Measurements from ENCODE around the gene ELMOD1.

Gene ELMOD1

GRCh38 chr11:107683807-107684206 lies 92.9 kb downstream of the ELMOD1 start:
- no peak for DNase-seq

GRCh38 chr11:107688322-107688918 lies 97.5 kb downstream of the ELMOD1 start:
- DNase-seq, result no peak

GRCh38 chr11:107689317-107690202 lies 98.6 kb downstream of the ELMOD1 start:
- DNase-seq, result peak in 44 of 58 donors; percentile 5 to 79 (median 36)

- no peak for DNase-seq
Measured at GRCh38 chr11:107691000-107691750, 100.2 kb downstream of the ELMOD1 start.

- no peak for DNase-seq
Measured at GRCh38 chr11:107695446-107695845, 104.5 kb downstream of the ELMOD1 start.

GRCh38 chr11:107696140-107696539 lies 105.2 kb downstream of the ELMOD1 start:
- peak in 1 of 58 donors; percentile 22 for DNase-seq

GRCh38 chr11:107697291-107697690 lies 106.3 kb downstream of the ELMOD1 start:
- no peak for DNase-seq

GRCh38 chr11:107699371-107700285 lies 108.7 kb downstream of the ELMOD1 start:
- no peak for DNase-seq

GRCh38 chr11:107702109-107702660 lies 111.2 kb downstream of the ELMOD1 start:
- DNase-seq, result no peak

- no peak for DNase-seq
Measured at GRCh38 chr11:107702723-107703122, 111.8 kb downstream of the ELMOD1 start.

- DNase-seq, result no peak
Measured at GRCh38 chr11:107704451-107704850, 113.5 kb downstream of the ELMOD1 start.

- DNase-seq, result no peak
Measured at GRCh38 chr11:107705027-107705426, 114.1 kb downstream of the ELMOD1 start.

- DNase-seq, result no peak
Measured at GRCh38 chr11:107706531-107706930, 115.6 kb downstream of the ELMOD1 start.

GRCh38 chr11:107707215-107707671 lies 116.3 kb downstream of the ELMOD1 start:
- DNase-seq, result no peak

GRCh38 chr11:107707807-107708206 lies 116.9 kb downstream of the ELMOD1 start:
- DNase-seq, result no peak

GRCh38 chr11:107708792-107709191 lies 117.8 kb downstream of the ELMOD1 start:
- DNase-seq, result no peak

- no peak for DNase-seq
Measured at GRCh38 chr11:107710301-107710700, 119.4 kb downstream of the ELMOD1 start.

- no peak for DNase-seq
Measured at GRCh38 chr11:107711861-107712755, 121.2 kb downstream of the ELMOD1 start, which contains the start of gene SLN. TSS of gene SLN (minus strand) at chr11:107712056.

GRCh38 chr11:107713009-107713408 lies 122.1 kb downstream of the ELMOD1 start:
- peak in 2 of 58 donors; percentile 14 to 29 for DNase-seq
